Upper lobe of left lung (tissue), 6 donors: ENCODE measurements around the gene PTPRM. TPM values are rescaled to one million over a fixed set of nuclear protein-coding genes. Genes with fewer than 3 reads are reported as not detected.

Experiments
- ATAC-seq, 2 donors: fragments of 200-7000 bp; cut with Tn5 transposase; one replicate each; pipeline ENCODE4 v1.9.1; 2022; ENCODE audit warnings: mild to moderate bottlenecking in 2 of 2, moderate library complexity in 2 of 2; ENCODE audit not compliant: low FRiP score in 2 of 2
- DNase-seq, 2 donors: peaks; one replicate each; pipeline ENCODE4 v3.0.0-alpha.2; 2019 to 2020
- H3K27ac ChIP-seq, 4 donors: fragments of 200-600 bp; sonication (generic); one replicate each; pipeline ENCODE4 v1.5.1; 2016 to 2019
- H3K27me3 ChIP-seq, 4 donors: fragments of 200-600 bp; sonication (generic); one replicate each; pipeline ENCODE4 v1.5.1; 2017 to 2019
- H3K36me3 ChIP-seq, 4 donors: fragments of 200-600 bp; sonication (generic); one replicate each; pipeline ENCODE4 v1.5.1; 2016 to 2019
- H3K4me1 ChIP-seq, 4 donors: fragments of 200-600 bp; sonication (generic); one replicate each; pipeline ENCODE4 v1.5.1; 2018 to 2019
- H3K4me3 ChIP-seq, 4 donors: fragments of 200-600 bp; sonication (generic); one replicate each; pipeline ENCODE4 v1.5.1; 2017 to 2019; ENCODE audit warnings: mild to moderate bottlenecking in 2 of 4, moderate library complexity in 1 of 4
- H3K9me3 ChIP-seq, 4 donors: fragments of 200-600 bp; sonication (generic); one replicate each; pipeline ENCODE4 v1.5.1; 2018 to 2019
- CTCF ChIP-seq, 6 experiments: fragments of 450-650 bp in 4 of 6; fragments of 200-600 bp in 2 of 6; sonication (generic) in 2 of 6; IDR thresholded peaks; one replicate each; pipeline ENCODE4 v1.5.1; 2016 to 2019; ENCODE audit warnings: antibody characterized with exemption in 6 of 6
- EP300 ChIP-seq, 4 donors: sonication (generic); formaldehyde crosslinking; IDR thresholded peaks; one replicate each; pipeline ENCODE4 v1.5.1; 2017; ENCODE audit warnings: antibody characterized with exemption in 4 of 4, control low read depth in 2 of 4
- POLR2A ChIP-seq, 4 donors: fragments of 450-650 bp; IDR thresholded peaks; one replicate each; pipeline ENCODE4 v1.5.1; 2016 to 2017; ENCODE audit warnings: antibody characterized with exemption in 4 of 4, mild to moderate bottlenecking in 2 of 4
- POLR2AphosphoS5 ChIP-seq, 2 donors: sonication (generic); formaldehyde crosslinking; IDR thresholded peaks; one replicate each; pipeline ENCODE4 v1.5.1; 2017; ENCODE audit warnings: antibody characterized with exemption in 2 of 2
- WGBS, 2 donors: methylation state at CpG; one replicate each; pipeline ENCODE4 v1.1.5; 2017 to 2018; 5-methylcytosine and 5-hydroxymethylcytosine counted together
- total RNA-seq, 6 donors: library from RNA; depleted of rRNA in 4 of 6; stranded (reverse); fragments of >200 nt in 4 of 6; gene quantifications; one replicate each; pipeline versions ENCODE4 v1.1.0 to v1.2.1, GENCODE V29; 2016 to 2021
- donor health status: DM: no; HTN: no; CAD: no; lungs with moderate emphysema.
- donor health status: DM: no; HTN: yes; CAD: no; lungs with severe emphysema.

PTPRM gene
- total RNA-seq, 6 donors from 2014 or later: 82.0 to 201 (median 154) TPM

GRCh38 chr18:7748251-7749007, 181.3 kb downstream of the PTPRM start:
- Histone ChIP-seq H3K36me3 (no peaks in the 10 kb centered on the region), H3K4me3 (no peak overlapping the region), H3K4me1 (peaks cover 10 to 48% (median 31%) of the 10 kb centered on the region in 4 donors), H3K27ac (peak overlapping the region in 2 of 4 donors; percentile 2 to 53), H3K27me3 (no peaks in the 10 kb centered on the region), H3K9me3 (no peaks in the 10 kb centered on the region)
- TF ChIP-seq EP300 (IDR thresholded peaks at IDR 0.05) (no peak), POLR2A (IDR thresholded peaks at IDR 0.05) (no peak), POLR2AphosphoS5 (IDR thresholded peaks at IDR 0.05) (no peak), CTCF (IDR thresholded peaks at IDR 0.05) (no peak)
- ATAC-seq: peak in 1 of 2 donors; percentile 32
- 14 to 17% methylated on average over 3 to 4 of the region's 4 CpGs for WGBS, 2 donors
- no peak for DNase-seq

- ATAC-seq (no peak), DNase-seq (no peak)
- Histone ChIP-seq H3K4me1 (peaks cover 14 to 50% (median 28%) of the 10 kb centered on the region in 4 donors), H3K27me3 (no peaks in the 10 kb centered on the region), H3K4me3 (no peak overlapping the region), H3K9me3 (no peaks in the 10 kb centered on the region), H3K27ac (peak overlapping the region in 2 of 4 donors; percentile 2 to 53), H3K36me3 (no peaks in the 10 kb centered on the region)
- 54 to 57% methylated on average over 2 of the region's 2 CpGs for WGBS, 2 donors
- no peak for TF ChIP-seq CTCF (IDR thresholded peaks at IDR 0.05)
- TF ChIP-seq POLR2A (IDR thresholded peaks at IDR 0.05): no peak
- no peak for TF ChIP-seq POLR2AphosphoS5 (IDR thresholded peaks at IDR 0.05)
- TF ChIP-seq EP300 (IDR thresholded peaks at IDR 0.05): no peak
Measured at GRCh38 chr18:7749008-7749405, 181.9 kb downstream of the PTPRM start.

GRCh38 chr18:7749510-7749981, 182.4 kb downstream of the PTPRM start:
- peaks cover 18 to 52% (median 32%) of the 10 kb centered on the region in 4 donors for H3K4me1 ChIP-seq
- no peaks in the 10 kb centered on the region for H3K9me3 ChIP-seq
- H3K4me3 ChIP-seq: no peak overlapping the region
- DNase-seq (no peak), ATAC-seq (peak in 1 of 2 donors; percentile 16)
- TF ChIP-seq CTCF (IDR thresholded peaks at IDR 0.05) (no peak), POLR2A (IDR thresholded peaks at IDR 0.05) (no peak), POLR2AphosphoS5 (IDR thresholded peaks at IDR 0.05) (no peak), EP300 (IDR thresholded peaks at IDR 0.05) (no peak)
- 44 to 48% methylated on average over 2 of the region's 2 CpGs for WGBS, 2 donors
- no peaks in the 10 kb centered on the region for H3K36me3 ChIP-seq
- H3K27ac ChIP-seq: peak overlapping the region in 3 of 4 donors; percentile 16 to 53 (median 36)
- H3K27me3 ChIP-seq: no peaks in the 10 kb centered on the region

GRCh38 chr18:7750095-7750663, 183.1 kb downstream of the PTPRM start:
- no peak for ATAC-seq

More at GRCh38 chr18:7750095-7750663, 183.1 kb downstream of the PTPRM start:
- H3K27ac ChIP-seq: peak overlapping the region in 3 of 4 donors; percentile 16 to 36 (median 31)
- H3K27me3 ChIP-seq: no peaks in the 10 kb centered on the region
- peaks cover 24 to 59% (median 38%) of the 10 kb centered on the region in 4 donors for H3K4me1 ChIP-seq
- WGBS, 2 donors: 39 to 54% methylated on average over 6 of the region's 6 CpGs
- H3K4me3 ChIP-seq: no peak overlapping the region
- TF ChIP-seq POLR2A (IDR thresholded peaks at IDR 0.05) (no peak), CTCF (IDR thresholded peaks at IDR 0.05) (no peak), EP300 (IDR thresholded peaks at IDR 0.05) (no peak), POLR2AphosphoS5 (IDR thresholded peaks at IDR 0.05) (no peak)
- no peak for DNase-seq
- H3K9me3 ChIP-seq: no peaks in the 10 kb centered on the region
- H3K36me3 ChIP-seq: no peaks in the 10 kb centered on the region
